A172 (cell line): ENCODE results near the gene CPNE6. TPM values are rescaled to one million over a fixed set of nuclear protein-coding genes. Genes with fewer than 3 reads are reported as not detected.

ENCODE experiments used
- total RNA-seq: library from RNA; depleted of rRNA; stranded (reverse); fragments of >200 nt; shearing (Covaris generic); gene quantifications from 2 replicates; pipeline ENCODE4 v1.2.3, GENCODE V29; 2014; rRNA removed

The CPNE6 gene
- total RNA-seq, 1 experiment from 2014 or later: not detected

Other genes starting within 250 kb of the CPNE6 start
- gene DHRS4, start 117.8 kb upstream of the CPNE6 start, total RNA-seq: 29.5 and 32.3 TPM in 2 replicates
- gene DHRS4L2, start 82.6 kb upstream of the CPNE6 start, total RNA-seq: 6.9 TPM in 2 replicates
- gene CARMIL3, start 19.6 kb upstream of the CPNE6 start, total RNA-seq: 0.02 and 0.05 TPM in 2 replicates
- gene PCK2, start 22.7 kb downstream of the CPNE6 start, total RNA-seq: 2.0 and 4.4 TPM in 2 replicates
- 32.4 and 63.4 TPM in 2 replicates for gene DCAF11, start 43.2 kb downstream of the CPNE6 start, total RNA-seq
- gene NRL, start 43.4 kb downstream of the CPNE6 start, total RNA-seq: 0.72 TPM in 1 of 2 replicates, not detected in the other
- not detected in 2 replicates for gene FITM1, start 59.1 kb downstream of the CPNE6 start, total RNA-seq
- gene PSME1, start 64.6 kb downstream of the CPNE6 start, total RNA-seq: 163 TPM in 2 replicates
- gene EMC9, start 70.0 kb downstream of the CPNE6 start, total RNA-seq: 11.3 and 15.2 TPM in 2 replicates
- 102 and 126 TPM in 2 replicates for gene PSME2, start 75.0 kb downstream of the CPNE6 start, total RNA-seq
- 30.6 and 32.1 TPM in 2 replicates for gene RNF31, start 75.9 kb downstream of the CPNE6 start, total RNA-seq
- 20.8 and 24.9 TPM in 2 replicates for gene IRF9, start 89.7 kb downstream of the CPNE6 start, total RNA-seq
- 0.91 TPM in 1 of 2 replicates, not detected in the other for gene REC8, start 100.5 kb downstream of the CPNE6 start, total RNA-seq
- 49.5 and 53.2 TPM in 2 replicates for gene IPO4, start 117.3 kb downstream of the CPNE6 start, total RNA-seq
- gene TM9SF1, start 123.9 kb downstream of the CPNE6 start, total RNA-seq: 45.3 and 50.8 TPM in 2 replicates
- gene TSSK4, start 134.1 kb downstream of the CPNE6 start, total RNA-seq: not detected in 2 replicates
- 19.8 and 38.1 TPM in 2 replicates for gene CHMP4A, start 141.9 kb downstream of the CPNE6 start, total RNA-seq
- 6.4 and 20.2 TPM in 2 replicates for gene MDP1, start 144.5 kb downstream of the CPNE6 start, total RNA-seq
- 201 and 286 TPM in 2 replicates for gene NEDD8, start 160.8 kb downstream of the CPNE6 start, total RNA-seq
- 49.3 and 52.7 TPM in 2 replicates for gene GMPR2, start 161.4 kb downstream of the CPNE6 start, total RNA-seq
- gene TINF2, start 171.1 kb downstream of the CPNE6 start, total RNA-seq: 36.1 and 44.5 TPM in 2 replicates
- gene TGM1, start 191.6 kb downstream of the CPNE6 start, total RNA-seq: 0.64 and 3.3 TPM in 2 replicates
- gene RABGGTA, start 200.0 kb downstream of the CPNE6 start, total RNA-seq: 14.7 and 15.2 TPM in 2 replicates
- gene DHRS1, start 228.2 kb downstream of the CPNE6 start, total RNA-seq: 15.1 and 27.8 TPM in 2 replicates
- gene NOP9, start 228.3 kb downstream of the CPNE6 start, total RNA-seq: 7.8 and 9.6 TPM in 2 replicates
- not detected in 2 replicates for gene CIDEB, start 236.4 kb downstream of the CPNE6 start, total RNA-seq
- 4.7 and 5.9 TPM in 2 replicates for gene LTB4R2, start 238.6 kb downstream of the CPNE6 start, total RNA-seq
- 2.3 and 2.9 TPM in 2 replicates for gene LTB4R, start 239.9 kb downstream of the CPNE6 start, total RNA-seq